HepG2 (cell line): ENCODE data around the gene TUBB. TPM values are rescaled to one million over a fixed set of nuclear protein-coding genes. Genes with fewer than 3 reads are reported as not detected.

Experiments
- ATAC-seq: fragments of 200-7000 bp; cut with Tn5 transposase; 3 replicates; pipeline ENCODE4 v1.9.1; 2020; ENCODE audit warnings: mild to moderate bottlenecking, moderate library complexity
- BruUV-seq: library from RNA; stranded (reverse); fragments of 400-500 nt; replicated peaks from 2 replicates; lab custom pipeline; 2021; lab: Mats Ljungman, UMichigan
- CTCF ChIA-PET: fragments of 300-600 bp; formaldehyde crosslinking; extraction: SDS; loops from one replicate; lab custom pipeline; 2021; ENCODE audit warnings: low total read pairs, inconsistent platforms, low intra/inter-chr PET ratio; lab: Yijun Ruan, JAX
- POLR2A ChIA-PET: fragments of 350-600 bp; sonication (Branson Sonifier 250); formaldehyde crosslinking; loops from one replicate; lab custom pipeline; 2020; ENCODE audit warnings: antibody characterized with exemption, inconsistent platforms; lab: Yijun Ruan, JAX
- DNase-seq: peaks from one replicate; pipeline ENCODE4 v3.0.0-alpha.2; 2015; ENCODE audit warnings: low spot score
- FAIRE-seq: peaks from 3 replicates; lab custom pipeline; 2011; peaks lifted over from hg19 to GRCh38; lab: Jason Lieb, UNC
- H2AFZ ChIP-seq: one replicate; pipeline ENCODE4 v1.6.1; 2011; ENCODE audit warnings: low read length, inconsistent platforms
- H3K27ac ChIP-seq: fragments of 300-600 bp; 3 replicates; pipeline ENCODE4 v1.8.0; 2011; ENCODE audit warnings: mixed run types, mild to moderate bottlenecking, mixed read lengths, low read length, inconsistent platforms; ENCODE audit not compliant: insufficient read depth; ENCODE audit errors: extremely low read length
- H3K27me3 ChIP-seq, 2 experiments: fragments of 200-600 bp in 1 of 2; 2 replicates in 1 of 2; 3 replicates in 1 of 2; pipeline versions ENCODE4 v1.6.0 to v1.8.0; 2011; ENCODE audit warnings: low read length in 2 of 2, mild to moderate bottlenecking in 2 of 2, moderate library complexity in 2 of 2, inconsistent platforms in 1 of 2; ENCODE audit not compliant: insufficient read depth in 2 of 2, control insufficient read depth in 1 of 2
- H3K36me3 ChIP-seq, 2 experiments: fragments of 200-600 bp in 1 of 2; replicated peaks in 1 of 2; 2 replicates in 1 of 2; 3 replicates in 1 of 2; pipeline versions ENCODE4 v1.5.1 to v1.8.0; 2011; ENCODE audit warnings: low read length in 2 of 2, inconsistent platforms in 1 of 2; ENCODE audit not compliant: insufficient read depth in 2 of 2, control insufficient read depth in 1 of 2
- H3K4me1 ChIP-seq: 2 replicates; pipeline ENCODE4 v1.5.1; 2012; ENCODE audit warnings: low read length, inconsistent platforms; ENCODE audit not compliant: insufficient read depth
- H3K4me2 ChIP-seq: 2 replicates; pipeline ENCODE4 v1.6.0; 2011; ENCODE audit warnings: low read depth, low read length, inconsistent platforms
- H3K4me3 ChIP-seq, 3 experiments: fragments of 200-600 bp in 1 of 3; sonication (generic), shearing (Covaris generic) in 1 of 3; replicated peaks in 1 of 3; 2 replicates each; pipeline ENCODE4 v1.5.1; 2011 to 2016; ENCODE audit warnings: low read length in 3 of 3, inconsistent platforms in 2 of 3, low read depth in 2 of 3, mild to moderate bottlenecking in 2 of 3, control low read depth in 1 of 3, mixed read lengths in 1 of 3; ENCODE audit not compliant: insufficient read depth in 1 of 3
- H3K79me2 ChIP-seq: one replicate; pipeline ENCODE4 v1.6.1; 2011; ENCODE audit warnings: low read length, inconsistent platforms; ENCODE audit not compliant: insufficient read depth
- H3K9ac ChIP-seq: 2 replicates; pipeline ENCODE4 v1.6.0; 2011; ENCODE audit warnings: mild to moderate bottlenecking, low read depth, low read length, inconsistent platforms; ENCODE audit not compliant: insufficient read depth
- H3K9me3 ChIP-seq: 2 replicates; pipeline ENCODE4 v1.5.1; 2012; ENCODE audit warnings: mild to moderate bottlenecking, low read length
- H4K20me1 ChIP-seq: 2 replicates; pipeline ENCODE4 v1.6.0; 2011; ENCODE audit warnings: inconsistent platforms, mild to moderate bottlenecking, low read length, moderate library complexity; ENCODE audit not compliant: insufficient read depth
- ARNTL ChIP-seq: sonication (generic); formaldehyde crosslinking; IDR thresholded peaks from 2 replicates; pipeline ENCODE4 v1.4.0; 2020; ENCODE audit warnings: mild to moderate bottlenecking, missing genetic modification reagents
- ATF4 ChIP-seq, 2 experiments: fragments of 450-650 bp in 1 of 2; sonication (generic) in 1 of 2; formaldehyde crosslinking; IDR thresholded peaks; 2 replicates each; pipeline versions ENCODE4 v1.5.0 to v1.8.0; 2020 to 2022; ENCODE audit warnings: mild to moderate bottlenecking in 1 of 2, missing genetic modification reagents in 1 of 2
- JDP2 ChIP-seq: sonication (generic); formaldehyde crosslinking; IDR thresholded peaks from 2 replicates; pipeline ENCODE4 v1.8.1; 2022; ENCODE audit warnings: missing genetic modification reagents, borderline replicate concordance
- NFATC3 ChIP-seq: sonication (generic); formaldehyde crosslinking; IDR thresholded peaks from 2 replicates; pipeline ENCODE4 v1.5.1; 2020; ENCODE audit warnings: mild to moderate bottlenecking, missing genetic modification reagents
- ONECUT2 ChIP-seq: sonication (generic); formaldehyde crosslinking; IDR thresholded peaks from 2 replicates; pipeline ENCODE4 v1.4.0; 2020; ENCODE audit warnings: missing genetic modification reagents
- SUZ12 ChIP-seq: fragments of 150-350 bp; IDR thresholded peaks from 2 replicates; pipeline ENCODE4 v1.6.1; 2014; ENCODE audit warnings: low read depth, low read length
- TAF1 ChIP-seq: sonication (generic); formaldehyde crosslinking; IDR thresholded peaks from 2 replicates; pipeline ENCODE4 v1.4.0; 2020; ENCODE audit warnings: missing genetic modification reagents
- TAF15 ChIP-seq: fragments of 200-400 bp; formaldehyde crosslinking; IDR thresholded peaks from one replicate; pipeline ENCODE4 v1.6.1; 2018; ENCODE audit warnings: mild to moderate bottlenecking, low read depth, low read length; ENCODE audit not compliant: poor library complexity, severe bottlenecking
- ZNF24 ChIP-seq: fragments of 450-650 bp; IDR thresholded peaks from 2 replicates; pipeline ENCODE4 v1.6.1; 2017; ENCODE audit warnings: antibody characterized with exemption, mild to moderate bottlenecking
- ZNF383 ChIP-seq: sonication (generic); formaldehyde crosslinking; IDR thresholded peaks from 2 replicates; pipeline ENCODE4 v1.4.0; 2020; ENCODE audit warnings: missing genetic modification reagents, mild to moderate bottlenecking, borderline replicate concordance
- ZNF615 ChIP-seq: sonication (generic); formaldehyde crosslinking; IDR thresholded peaks from 2 replicates; pipeline ENCODE4 v1.5.0; 2020; ENCODE audit warnings: mild to moderate bottlenecking, missing genetic modification reagents, borderline replicate concordance
- ZNF687 ChIP-seq: sonication (generic); formaldehyde crosslinking; IDR thresholded peaks from 2 replicates; pipeline ENCODE4 v1.5.1; 2020; ENCODE audit warnings: mild to moderate bottlenecking, missing genetic modification reagents, moderate library complexity
- ZNF883 ChIP-seq: sonication (generic); formaldehyde crosslinking; IDR thresholded peaks from 2 replicates; pipeline ENCODE4 v1.5.1; 2020; ENCODE audit warnings: mild to moderate bottlenecking, missing genetic modification reagents; ENCODE audit errors: not compliant biosample characterization
- WGBS: methylation state at CpG from one replicate; pipeline ENCODE4 v1.1.6; 2017; ENCODE audit warnings: low lambda C conversion rate; 5-methylcytosine and 5-hydroxymethylcytosine counted together
- in situ Hi-C: cut with HindIII; loops from 2 replicates; pipeline ENCODE4 v1.10.0; 2017; ENCODE audit warnings: low pct_unique_long_range_greater_than_20kb; ENCODE audit not compliant: extremely low pct_ligation_motif_present
- intact Hi-C: fragments of 100-400 bp; cut with micrococcal nuclease; formaldehyde crosslinking; loops from one replicate; pipeline ENCODE4 v1.10.0; 2022; ENCODE audit not compliant: unreplicated experiment
- polyA plus RNA-seq, 8 experiments: library from polyadenylated mRNA; depleted of rRNA in 3 of 8; stranded (reverse) in 7 of 8; unstranded in 1 of 8; fragments of >200 nt; fragmentation: Illumina TruSeq in 4 of 8; extraction: Trizol in 4 of 8; gene quantifications; 2 replicates each; pipeline versions ENCODE4 v1.2.1 to v1.2.3, GENCODE V29; 2011 to 2016; ENCODE audit warnings: low read depth in 4 of 8, missing spikeins in 1 of 8, mixed read lengths in 1 of 8; ENCODE audit not compliant: insufficient read depth in 1 of 8
- total RNA-seq, 5 experiments: library from RNA; depleted of rRNA; stranded (reverse); fragments of >200 nt; fragmentation: Illumina TruSeq; extraction: Trizol; gene quantifications; 2 replicates each; pipeline ENCODE4 v1.2.3, GENCODE V29; 2016; ENCODE audit warnings: low read depth in 1 of 5
- TF ChIP-seq, protein P1 (sequence below): IDR thresholded peaks from 2 replicates; pipeline ENCODE4 v1.6.1; 2016

Gene TUBB
- total and polyA plus RNA-seq, 2 of the 13 experiments (the other 11 are each of a cell fraction or from before 2014, with no cell fraction given): 911 to 1,163 TPM

GRCh38 chr6:30769088-30769852, 49.1 kb downstream of the TUBB start (continued):
- peak in 1 of 2 experiments; percentile 82; a peak in 1 of 4 replicates for TF ChIP-seq ATF4 (CRISPR knock-in tag; IDR thresholded peaks at IDR 0.05)
- no peak for TF ChIP-seq SUZ12

DNA sequence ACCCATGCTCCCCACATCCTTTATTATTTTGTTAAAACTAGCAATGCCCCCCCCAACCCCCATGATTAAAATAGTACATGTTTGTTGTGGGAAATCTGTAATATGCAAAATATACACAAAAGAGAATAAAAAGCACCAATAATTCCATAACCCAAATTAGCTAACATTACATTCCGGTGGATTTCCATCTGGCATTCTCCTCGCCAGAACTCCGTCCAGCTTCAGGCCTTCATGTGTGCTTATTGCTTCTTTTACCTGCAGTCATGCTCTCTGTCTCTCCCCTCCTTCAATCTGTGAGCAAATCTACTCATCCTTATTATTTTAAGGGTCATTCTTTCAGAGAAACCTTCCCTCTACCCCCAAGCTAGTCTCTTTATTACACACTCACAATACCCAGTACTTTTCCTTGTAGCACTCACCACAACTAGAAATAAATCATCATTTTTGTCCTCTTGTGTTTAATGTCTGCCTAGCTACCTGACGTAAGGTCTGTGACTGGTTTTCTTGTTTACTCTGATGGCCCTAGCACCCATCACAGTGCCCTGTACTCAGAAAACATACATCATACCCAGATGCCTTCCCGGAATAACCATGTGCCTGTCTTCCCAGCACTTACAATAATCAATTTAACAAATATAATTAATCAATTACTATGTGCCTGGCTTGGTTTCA, 49.8 kb downstream of the TUBB start:
- Histone ChIP-seq H3K79me2 (no peaks in the 10 kb centered on the region), H3K9ac (peak overlapping the region; percentile 93), H3K4me3 (no peak overlapping the region; a peak in 2 of 6 replicates), H3K9me3 (no peaks in the 10 kb centered on the region), H3K27me3 (no peaks in the 10 kb centered on the region), H3K36me3 (no peaks in the 10 kb centered on the region), H3K4me2 (peak overlapping the region; percentile 90), H2AFZ (no peak overlapping the region), H3K4me1 (peaks cover 73% of the 10 kb centered on the region), H4K20me1 (no peaks in the 10 kb centered on the region), H3K27ac (peak overlapping the region; percentile 98)
- BruUV-seq: no TSS peak
- no peak for DNase-seq
- POLR2A ChIA-PET: interaction anchor here (0.5 to 11.8 kb wide), 14 partner anchors 8 to 155 kb away, joined by 3 to 414 read pairs (median 16); partner anchors contain the start of genes DDR1, FLOT1 and IER3
- in situ Hi-C loops: no loop called here
- CTCF ChIA-PET: no interaction called here
- intact Hi-C loops: loop anchor here (1.0 to 2.0 kb wide), 3 partner anchors 11 to 59 kb away; partner anchors contain the start of gene IER3
- FAIRE-seq: no peak
- peak; percentile 17 for ATAC-seq
- 61% methylated on average over 5 of the region's 5 CpGs for WGBS
- TF ChIP-seq ZNF615 (CRISPR knock-in tag) (0 out of 2 replicates have a peak, but pooled peaks have one; percentile 29), JDP2 (no peak), NFATC3 (CRISPR knock-in tag) (no peak), ONECUT2 (CRISPR knock-in tag) (no peak), ZNF383 (CRISPR knock-in tag) (0 out of 2 replicates have a peak, but pooled peaks have one; percentile 34), ZNF24 (0 out of 2 replicates have a peak, but pooled peaks have one; percentile 10), TAF15 (no peak), ARNTL (CRISPR knock-in tag) (0 out of 2 replicates have a peak, but pooled peaks have one; percentile 11), ZNF687 (no peak), TAF1 (CRISPR knock-in tag) (no peak), ZNF883 (CRISPR knock-in tag) (no peak)
- TF ChIP-seq, protein P1, sequence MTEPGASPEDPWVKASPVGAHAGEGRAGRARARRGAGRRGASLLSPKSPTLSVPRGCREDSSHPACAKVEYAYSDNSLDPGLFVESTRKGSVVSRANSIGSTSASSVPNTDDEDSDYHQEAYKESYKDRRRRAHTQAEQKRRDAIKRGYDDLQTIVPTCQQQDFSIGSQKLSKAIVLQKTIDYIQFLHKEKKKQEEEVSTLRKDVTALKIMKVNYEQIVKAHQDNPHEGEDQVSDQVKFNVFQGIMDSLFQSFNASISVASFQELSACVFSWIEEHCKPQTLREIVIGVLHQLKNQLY (CRISPR knock-in tag): no peak
